GM18526 (cell line): ENCODE data around the gene ZNF579.

ENCODE experiments used
- POLR2A ChIP-seq: IDR thresholded peaks from 3 replicates; pipeline ENCODE4 v1.6.1; 2011; ENCODE audit not compliant: insufficient read length; ENCODE audit errors: extremely low read depth

Gene ZNF579

GRCh38 chr19:55616395-55616875 is 35.8 kb upstream of the ZNF579 start:
- no peak for TF ChIP-seq POLR2A

GRCh38 chr19:55615543-55616394 is 35.1 kb upstream of the ZNF579 start:
- no peak for TF ChIP-seq POLR2A

- TF ChIP-seq POLR2A: no peak
Measured at GRCh38 chr19:55614711-55615542, 34.3 kb upstream of the ZNF579 start.

GRCh38 chr19:55613930-55614710 is 33.5 kb upstream of the ZNF579 start:
- no peak for TF ChIP-seq POLR2A

GRCh38 chr19:55613396-55613795 is 32.7 kb upstream of the ZNF579 start:
- TF ChIP-seq POLR2A: no peak

GRCh38 chr19:55611983-55612645 is 31.5 kb upstream of the ZNF579 start:
- TF ChIP-seq POLR2A: no peak

- TF ChIP-seq POLR2A: no peak
Measured at GRCh38 chr19:55611300-55611982, 30.8 kb upstream of the ZNF579 start.

GRCh38 chr19:55609326-55609725 is 28.7 kb upstream of the ZNF579 start:
- no peak for TF ChIP-seq POLR2A

GRCh38 chr19:55606817-55607216 is 26.2 kb upstream of the ZNF579 start:
- TF ChIP-seq POLR2A: no peak

GRCh38 chr19:55606471-55606787 is 25.8 kb upstream of the ZNF579 start:
- no peak for TF ChIP-seq POLR2A

- no peak for TF ChIP-seq POLR2A
Measured at GRCh38 chr19:55605637-55606470, 25.2 kb upstream of the ZNF579 start, which contains the start of gene ZNF865. TSS of gene ZNF865 (plus strand) at chr19:55605647. CDS start at chr19:55613619, 7,972 bp downstream.

GRCh38 chr19:55605207-55605636 is 24.6 kb upstream of the ZNF579 start:
- TF ChIP-seq POLR2A: peak; percentile 46

GRCh38 chr19:55603581-55604292 is 23.1 kb upstream of the ZNF579 start:
- TF ChIP-seq POLR2A: no peak
